C4-2B (cell line): ENCODE results near the gene PIP5K1A.

Source experiments
- CTCF ChIP-seq: fragments of 450-650 bp; conservative IDR thresholded peaks from 2 replicates; pipeline ENCODE4 v1.5.1; 2017; ENCODE audit warnings: mild to moderate bottlenecking
- ZFX ChIP-seq: fragments of 450-650 bp; IDR thresholded peaks from 2 replicates; pipeline ENCODE4 v1.6.1; 2017

- TF ChIP-seq CTCF, result no peak
- no peak for TF ChIP-seq ZFX
Measured at GRCh38 chr1:151277249-151277648, 78.9 kb downstream of the PIP5K1A start.
